GM18519 (cell line): ENCODE measurements around the gene MMS22L.
"Not testable (repeated sequence)": the region's sequence is repeated elsewhere in the genome, so short reads cannot be mapped to it uniquely, and the experiment has no call there.

Experiments
- ATAC-seq: cut with Tn5 transposase; IDR thresholded peaks from one replicate; pipeline ENCODE4 v1.9.1; 2021; ENCODE audit warnings: mild to moderate bottlenecking, moderate library complexity; ENCODE audit not compliant: unreplicated experiment, low FRiP score

Gene MMS22L

GRCh38 chr6:97262676-97263075 is 20.3 kb downstream of the MMS22L start:
- ATAC-seq = no peak

- no peak for ATAC-seq
Observed at GRCh38 chr6:97246842-97247241, 36.2 kb downstream of the MMS22L start.

GRCh38 chr6:97240222-97240621 is 42.8 kb downstream of the MMS22L start:
- no peak for ATAC-seq

DNA sequence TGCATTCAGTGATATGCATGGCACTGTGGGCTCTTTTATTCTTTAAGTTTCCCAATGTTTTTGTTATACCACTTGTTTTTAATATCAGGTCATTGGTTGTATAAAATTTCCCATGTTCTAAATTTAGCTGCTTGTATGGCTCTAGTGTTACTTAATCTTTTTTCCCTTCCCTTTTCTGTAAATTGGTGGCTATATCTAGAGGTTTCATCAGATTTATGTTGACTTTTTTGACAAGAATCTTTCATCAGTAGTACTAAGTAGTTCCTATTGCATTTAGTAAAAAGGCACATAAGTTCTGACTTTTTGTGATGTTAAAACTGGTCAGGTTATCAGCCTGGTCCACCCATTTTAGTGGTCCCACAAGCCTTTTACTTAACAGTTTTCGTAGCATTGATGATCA is 51.1 kb downstream of the MMS22L start:
- no peak for ATAC-seq

- ATAC-seq = no peak
Observed at GRCh38 chr6:97222903-97223302, 60.1 kb downstream of the MMS22L start.

GRCh38 chr6:97218912-97219311 is 64.1 kb downstream of the MMS22L start:
- ATAC-seq = no peak

GRCh38 chr6:97215157-97215769 is 67.8 kb downstream of the MMS22L start:
- no peak for ATAC-seq

- ATAC-seq = no peak
Observed at GRCh38 chr6:97214671-97215070, 68.3 kb downstream of the MMS22L start.

DNA sequence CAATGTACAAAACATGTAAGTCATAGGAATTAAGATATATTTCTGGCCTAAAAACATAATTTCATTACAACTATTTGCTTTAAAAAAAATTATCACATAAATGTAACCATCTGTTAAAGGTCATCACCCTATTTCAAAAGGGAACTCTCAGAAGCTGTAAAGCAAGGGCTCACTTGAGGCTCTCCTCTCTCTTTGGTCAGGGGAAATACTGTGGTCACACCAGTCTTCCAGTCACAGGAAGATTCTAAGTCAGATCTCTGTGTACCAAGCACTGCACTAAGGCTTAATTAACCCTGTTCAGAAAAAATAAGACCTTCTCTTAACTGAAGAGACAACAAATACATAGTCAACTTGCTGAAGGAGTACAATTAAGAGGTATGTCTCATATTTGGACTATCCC is 75.6 kb downstream of the MMS22L start:
- no peak for ATAC-seq

DNA sequence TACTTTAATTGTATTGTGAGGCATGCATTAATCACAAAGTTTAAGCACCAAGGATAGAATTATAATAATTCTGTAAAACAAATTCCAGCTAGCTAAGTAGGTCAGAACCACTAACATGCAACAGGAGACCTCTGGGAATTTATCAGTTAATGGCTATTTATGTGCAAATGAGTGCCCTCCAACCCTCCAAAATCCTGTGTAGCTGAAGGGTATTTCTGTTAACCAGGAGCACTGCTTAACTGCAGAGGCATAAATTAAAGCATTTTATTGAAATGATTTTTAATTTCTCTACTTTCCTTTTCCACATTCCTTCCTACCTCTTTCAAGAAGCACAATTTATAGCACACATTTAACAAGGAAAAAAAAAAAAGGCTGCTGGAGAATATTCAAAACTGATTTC is 77.0 kb downstream of the MMS22L start:
- ATAC-seq = no peak

DNA sequence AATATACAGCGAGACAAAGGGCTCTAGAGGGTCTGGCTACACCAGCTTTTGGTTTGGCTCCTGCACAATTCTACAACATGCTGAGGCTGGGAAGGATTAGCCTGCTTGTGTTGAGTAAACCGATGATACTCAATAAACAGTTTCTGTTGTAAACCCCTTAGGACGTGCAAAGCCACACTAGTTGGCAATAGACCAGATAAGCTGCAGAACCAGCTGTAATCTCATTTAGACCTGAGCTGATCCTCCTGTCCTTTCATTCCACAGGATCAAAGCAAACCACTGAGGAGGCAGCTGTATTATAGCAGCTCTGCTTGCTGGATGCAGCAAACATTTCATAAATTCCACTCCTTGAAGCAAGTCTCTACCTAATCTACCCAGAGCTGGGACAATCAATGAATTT is 79.7 kb downstream of the MMS22L start:
- ATAC-seq = no peak

DNA sequence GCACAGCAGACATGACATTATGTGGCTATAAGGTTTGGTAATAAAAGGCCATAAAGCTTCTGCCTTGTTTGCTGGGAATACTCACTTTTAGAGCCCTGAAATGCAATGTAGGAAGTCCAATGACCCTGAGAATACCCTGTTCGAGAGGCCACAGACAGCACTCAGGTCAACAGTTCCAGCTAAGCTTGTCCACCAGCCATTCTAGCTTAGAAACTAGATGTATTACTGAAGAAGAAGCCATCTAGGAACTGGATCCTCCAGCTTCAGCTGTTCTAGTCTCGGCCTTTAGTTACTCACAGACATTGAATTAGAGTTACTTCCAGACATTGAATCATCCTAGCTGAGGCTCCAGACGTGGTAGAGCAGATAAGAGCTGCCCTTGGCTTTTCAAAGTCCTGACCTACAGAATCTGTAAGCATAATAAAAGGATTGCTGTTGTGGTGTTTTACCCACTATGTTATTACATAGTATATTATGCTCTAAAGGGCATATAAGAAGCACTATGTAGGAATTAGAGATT is 84.9 kb downstream of the MMS22L start:
- no peak for ATAC-seq

- ATAC-seq = no peak
Observed at GRCh38 chr6:97195117-97195516, 87.9 kb downstream of the MMS22L start.

DNA sequence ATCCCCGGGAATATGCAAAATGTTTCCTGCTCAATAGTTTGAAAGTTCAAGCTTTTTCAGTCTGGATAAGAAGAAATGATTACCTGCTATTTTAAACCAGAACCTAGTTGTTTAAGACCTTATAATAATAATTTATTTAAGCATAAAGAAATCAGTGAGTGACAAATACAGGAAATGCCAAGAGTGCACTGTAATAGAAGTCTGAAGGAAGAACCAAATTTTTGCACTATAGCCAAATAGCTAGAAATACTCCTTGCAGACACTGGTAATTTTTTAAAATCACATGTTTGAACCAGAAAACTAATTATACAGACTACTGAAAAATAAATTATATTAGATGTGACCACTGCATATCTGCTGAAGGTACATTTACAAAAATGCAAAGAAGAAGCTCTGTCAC is 93.2 kb downstream of the MMS22L start:
- no peak for ATAC-seq

GRCh38 chr6:97187951-97188350 is 95.1 kb downstream of the MMS22L start:
- no peak for ATAC-seq

DNA sequence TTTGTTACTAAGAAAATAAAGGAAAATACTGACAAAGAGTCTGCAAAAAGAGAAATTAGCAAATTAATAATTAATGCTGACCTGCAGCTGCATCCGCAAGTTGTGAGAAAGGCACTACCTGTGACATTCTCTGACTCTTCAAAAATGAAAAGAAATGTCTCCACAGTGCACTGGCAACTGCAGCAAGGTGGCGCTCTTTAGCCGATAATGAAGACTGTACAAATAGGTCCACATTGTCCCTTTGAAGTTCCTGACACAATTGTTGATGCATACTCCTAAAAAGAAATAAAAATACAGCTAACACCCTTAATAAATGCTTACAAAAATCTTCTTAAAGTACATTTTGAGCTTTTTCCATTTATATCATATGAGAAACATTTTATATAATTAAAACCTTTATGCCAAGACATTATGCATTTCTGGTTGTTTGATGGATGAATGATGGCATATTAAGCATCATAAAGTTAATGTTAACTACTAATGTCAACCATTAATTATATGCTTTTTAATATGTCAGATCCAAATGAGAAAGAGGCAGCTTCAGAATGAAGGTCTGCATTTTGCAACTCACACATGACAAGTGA is 96.5 kb downstream of the MMS22L start:
- ATAC-seq = peak; percentile 86

DNA sequence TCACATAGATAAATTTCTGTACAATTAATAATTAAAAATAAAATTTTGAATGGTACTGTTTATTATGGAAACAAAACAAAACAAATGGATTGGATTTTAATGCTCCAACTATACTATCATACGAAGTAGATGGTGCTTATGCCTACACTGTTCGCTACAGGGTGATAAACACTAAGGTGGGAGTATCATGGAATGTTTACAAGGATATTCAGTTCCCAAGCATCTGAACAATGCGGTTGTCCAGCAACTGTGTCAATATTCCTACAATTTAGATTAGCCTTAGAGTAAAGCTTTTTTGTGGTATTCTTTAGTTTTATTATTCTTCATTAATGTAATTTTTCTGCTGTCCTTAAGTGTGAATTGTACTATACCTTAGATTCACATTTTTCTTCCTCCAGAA is 105.1 kb downstream of the MMS22L start:
- ATAC-seq = no peak

GRCh38 chr6:97176468-97176867 is 106.5 kb downstream of the MMS22L start:
- no peak for ATAC-seq

- no peak for ATAC-seq
Observed at GRCh38 chr6:97175806-97176205, 107.2 kb downstream of the MMS22L start.

GRCh38 chr6:97174471-97174870 is 108.5 kb downstream of the MMS22L start:
- no peak for ATAC-seq

DNA sequence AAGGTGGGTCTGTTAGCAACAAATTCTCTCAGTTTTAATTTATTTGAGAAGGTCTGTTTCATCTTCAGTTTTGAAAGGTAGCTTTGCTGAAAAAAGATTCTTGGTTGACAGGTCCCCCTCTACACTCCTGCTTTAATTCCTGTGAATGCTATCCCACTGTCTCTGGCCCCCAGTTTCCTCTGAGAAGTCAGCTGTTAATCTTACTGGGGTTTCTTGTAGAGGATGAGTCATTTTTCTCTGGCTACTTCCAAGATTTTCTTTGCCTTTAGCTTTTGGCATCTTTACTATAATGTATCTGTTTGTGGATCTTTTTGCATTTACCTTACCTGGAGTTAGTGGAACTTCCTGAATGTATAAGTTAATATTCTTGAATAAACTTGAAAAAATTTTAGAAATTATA is 122.7 kb downstream of the MMS22L start:
- ATAC-seq = no peak

DNA sequence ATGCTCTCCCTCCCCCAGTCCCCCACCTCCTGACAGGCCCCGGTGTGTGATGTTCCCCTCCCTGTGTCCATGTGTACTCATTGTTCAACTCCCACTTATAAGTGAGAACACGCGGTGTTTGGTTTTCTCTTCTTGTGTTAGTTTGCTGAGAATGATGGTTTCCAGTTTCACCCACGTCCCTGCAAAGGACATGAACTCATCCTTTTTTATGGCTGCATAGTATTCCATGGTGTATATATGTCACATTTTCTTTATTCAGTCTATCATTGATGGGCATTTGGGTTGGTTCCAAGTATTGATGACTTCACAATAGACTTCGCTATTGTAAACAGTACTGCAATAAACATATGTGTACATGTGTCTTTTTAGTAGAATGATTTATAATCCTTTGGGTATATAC is 127.6 kb downstream of the MMS22L start:
- not testable (repeated sequence) for ATAC-seq
